Ammon's horn (tissue), 1 donor: ENCODE results near the gene SFTA2.
A peak's percentile ranks its signal among the peaks of the same experiment; 100 is the strongest.
"Not testable (repeated sequence)": the region's sequence is repeated elsewhere in the genome, so short reads cannot be mapped to it uniquely, and the experiment has no call there.

Source experiments
- DNase-seq: peaks from one replicate; pipeline ENCODE4 v3.0.0-alpha.2; 2016; ENCODE audit warnings: low spot score

SFTA2 gene

DNA sequence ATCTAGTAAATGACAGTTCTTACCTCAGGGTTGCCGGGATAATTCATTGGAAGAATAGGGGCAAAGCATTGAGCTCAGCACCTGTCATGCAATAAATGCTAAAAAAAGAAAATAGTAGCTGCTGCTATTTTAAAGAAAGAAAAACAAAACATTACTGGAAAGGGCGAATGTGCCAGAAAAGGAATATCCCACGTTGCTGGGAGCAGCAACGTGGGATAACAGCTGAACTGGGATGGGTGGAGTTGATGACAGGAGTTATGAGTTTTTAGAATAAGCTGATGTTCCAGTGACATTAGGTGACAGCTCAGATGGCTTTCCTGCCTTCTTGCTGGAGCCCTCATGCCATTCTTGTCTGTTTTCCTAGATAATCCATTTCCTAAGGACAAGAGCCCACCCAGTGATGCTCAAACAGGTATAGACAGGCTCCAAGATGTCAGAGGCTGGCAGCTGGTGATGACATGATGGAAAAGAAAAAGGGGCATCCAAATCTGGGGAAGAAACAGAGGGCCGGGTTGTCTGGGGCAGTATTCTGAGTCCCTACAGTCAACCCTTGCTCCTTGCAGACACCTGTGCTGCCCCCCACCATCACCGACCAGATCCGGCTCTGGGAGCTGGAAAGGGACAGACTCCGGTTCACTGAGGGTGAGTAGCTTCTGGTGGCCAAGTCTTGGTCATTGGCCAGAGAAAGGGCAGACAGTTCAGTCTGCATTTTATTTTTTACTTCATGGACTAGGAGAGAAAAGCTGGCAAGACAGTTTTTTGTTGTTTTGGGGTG lies 19.0 kb downstream of the SFTA2 start:
- DNase-seq, result no peak

DNA sequence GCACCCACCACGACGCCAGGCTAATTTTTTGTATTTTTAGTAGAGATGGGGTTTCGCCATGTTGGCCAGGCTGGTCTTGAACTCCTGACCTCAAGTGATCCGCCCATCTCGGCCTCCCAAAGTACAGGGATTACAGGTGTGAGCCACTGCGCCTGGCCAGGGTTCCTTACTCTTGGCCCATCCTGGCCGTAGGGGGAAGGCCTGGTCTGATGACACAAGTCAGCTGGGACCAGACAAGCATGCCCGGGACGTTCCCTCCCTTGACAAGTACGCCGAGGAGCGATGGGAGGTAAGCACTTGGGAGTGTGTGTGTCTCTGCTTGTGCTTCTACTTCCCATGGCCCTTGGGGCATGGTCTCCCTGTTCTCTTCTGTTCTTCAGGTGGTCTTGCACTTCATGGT lies 21.5 kb downstream of the SFTA2 start:
- DNase-seq, result not testable (repeated sequence)

DNA sequence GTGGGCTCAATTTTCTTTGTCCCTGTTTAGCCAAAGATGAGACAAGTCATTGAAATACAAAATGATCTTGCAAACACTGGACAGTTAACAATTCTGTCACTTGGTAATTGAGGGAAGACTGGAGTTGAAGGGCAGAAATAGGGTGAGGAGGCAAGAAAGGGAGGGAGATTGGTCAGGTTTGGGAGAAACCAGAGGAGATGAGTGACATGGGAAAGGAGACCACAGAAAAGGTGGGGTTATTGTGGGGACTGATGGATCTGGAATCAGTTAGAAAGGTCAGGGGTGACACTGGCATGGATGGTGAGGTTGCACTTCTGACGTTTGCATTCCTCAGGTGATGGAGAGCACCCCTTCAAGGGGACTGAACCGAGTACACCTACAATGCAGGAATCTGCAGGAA lies 23.3 kb downstream of the SFTA2 start:
- no peak for DNase-seq

DNA sequence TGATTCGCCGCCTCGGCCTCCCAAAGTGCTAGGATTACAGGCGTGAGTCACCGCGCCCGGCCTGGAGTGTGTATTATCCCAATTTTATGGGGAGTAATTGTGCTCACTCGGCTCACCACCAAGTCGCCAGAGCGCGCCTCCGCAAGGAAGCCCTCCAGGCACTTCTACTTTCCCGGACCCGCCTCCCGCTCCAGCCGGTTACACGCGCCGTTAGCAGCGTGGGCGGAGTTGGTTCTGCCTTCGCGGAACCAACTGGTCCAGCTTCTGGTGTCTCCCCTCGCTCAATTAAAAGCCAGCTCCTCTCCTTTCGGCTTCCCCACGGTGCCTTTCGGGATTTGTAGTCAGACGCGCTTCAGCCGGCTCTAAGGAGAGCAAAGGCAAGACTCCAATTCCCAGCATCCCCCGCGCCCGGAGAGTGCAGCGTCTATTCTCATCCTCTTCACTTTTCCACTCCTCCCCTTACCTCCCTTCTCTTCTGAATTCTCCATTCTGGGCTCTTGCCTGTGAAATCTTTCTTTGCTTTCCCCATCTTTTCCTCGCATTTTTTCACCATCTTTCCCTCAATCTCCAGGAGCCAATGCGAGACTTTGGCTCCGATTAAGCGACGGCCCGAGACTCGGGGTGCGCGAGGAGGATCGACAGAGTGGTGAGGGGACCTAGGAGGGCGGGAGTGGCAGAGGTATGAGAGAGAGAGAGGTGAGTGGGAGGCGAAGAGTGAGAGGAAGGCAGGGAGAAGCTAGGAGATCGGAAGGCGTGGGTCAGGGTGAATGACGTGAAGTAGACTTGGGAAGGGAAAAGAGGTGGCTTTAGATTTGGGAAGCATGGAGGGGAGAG lies 24.0 kb downstream of the SFTA2 start, which contains the start of gene GTF2H4:
Gene GTF2H4, plus strand, starts transcription at position 450 of the 834 bp plus-strand sequence.
- peak; percentile 99 for DNase-seq

DNA sequence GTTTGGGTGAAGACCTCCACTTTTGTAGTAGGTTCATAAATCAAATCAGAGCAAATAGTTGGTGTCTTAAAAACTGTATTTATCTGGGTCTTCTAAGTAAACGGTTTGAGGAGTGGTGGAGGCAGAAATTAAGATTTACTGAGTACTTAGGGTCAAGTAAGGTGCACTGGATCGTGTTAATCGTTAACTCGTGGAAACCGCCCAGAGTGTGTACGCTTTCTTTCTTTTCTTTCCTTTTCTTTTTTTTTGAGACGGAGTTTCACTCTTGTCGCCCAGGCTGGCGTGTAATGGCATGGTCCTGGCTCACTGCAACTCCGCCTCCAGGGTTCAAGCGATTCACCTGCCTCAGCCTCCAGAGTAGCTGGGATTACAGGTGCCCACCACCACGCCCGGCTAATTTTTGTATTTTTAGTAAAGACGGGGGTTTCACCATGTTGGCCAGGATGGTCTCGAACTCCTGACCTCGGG lies 24.6 kb downstream of the SFTA2 start:
- DNase-seq, result not testable (repeated sequence)

GRCh38 chr6:30903236-30903635 lies 28.7 kb downstream of the SFTA2 start:
- no peak for DNase-seq

DNA sequence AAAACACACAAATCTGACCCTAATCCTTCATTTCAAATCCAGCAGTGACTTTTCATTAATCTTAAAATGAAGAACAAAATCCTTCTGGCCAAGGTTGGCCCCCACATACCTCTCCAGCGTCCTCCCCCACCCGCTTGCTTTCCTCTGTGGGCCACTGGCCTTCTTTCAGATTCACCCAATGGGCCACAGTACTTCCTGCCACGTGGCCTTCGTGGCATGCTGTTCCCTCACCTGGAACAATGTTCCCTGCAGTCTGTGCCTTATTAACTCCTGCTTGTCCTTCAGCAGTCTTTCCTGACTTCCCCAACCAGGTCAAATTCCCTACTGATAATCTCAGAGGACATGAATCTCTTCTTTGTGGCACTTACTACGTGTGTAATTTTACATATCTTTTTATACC lies 29.3 kb downstream of the SFTA2 start:
- DNase-seq, result no peak

- DNase-seq, result not testable (repeated sequence)
These were observed 29.8 kb downstream of the SFTA2 start for GRCh38 chr6:30902196-30902595.

DNA sequence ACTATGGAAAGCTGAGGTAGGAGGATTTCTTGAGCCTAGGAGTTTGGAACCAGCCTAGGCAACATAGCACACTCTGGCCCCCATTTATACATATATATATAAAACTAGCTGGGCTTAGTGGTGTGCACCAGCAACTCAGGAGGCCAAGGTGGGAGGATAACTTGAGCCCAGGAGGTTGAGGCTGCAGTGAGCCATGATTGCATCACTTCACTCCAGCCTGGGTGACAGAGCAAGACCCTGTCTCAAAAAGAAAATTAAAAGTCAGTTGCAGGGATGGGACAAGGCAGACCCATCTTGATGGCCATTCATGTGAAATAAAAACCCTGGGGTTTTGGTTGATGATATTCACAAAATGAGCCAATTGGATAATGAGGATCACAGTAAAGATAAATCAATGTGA lies 30.5 kb downstream of the SFTA2 start:
- DNase-seq, result no peak

GRCh38 chr6:30900863-30901417 lies 31.0 kb downstream of the SFTA2 start:
- DNase-seq, result no peak

DNA sequence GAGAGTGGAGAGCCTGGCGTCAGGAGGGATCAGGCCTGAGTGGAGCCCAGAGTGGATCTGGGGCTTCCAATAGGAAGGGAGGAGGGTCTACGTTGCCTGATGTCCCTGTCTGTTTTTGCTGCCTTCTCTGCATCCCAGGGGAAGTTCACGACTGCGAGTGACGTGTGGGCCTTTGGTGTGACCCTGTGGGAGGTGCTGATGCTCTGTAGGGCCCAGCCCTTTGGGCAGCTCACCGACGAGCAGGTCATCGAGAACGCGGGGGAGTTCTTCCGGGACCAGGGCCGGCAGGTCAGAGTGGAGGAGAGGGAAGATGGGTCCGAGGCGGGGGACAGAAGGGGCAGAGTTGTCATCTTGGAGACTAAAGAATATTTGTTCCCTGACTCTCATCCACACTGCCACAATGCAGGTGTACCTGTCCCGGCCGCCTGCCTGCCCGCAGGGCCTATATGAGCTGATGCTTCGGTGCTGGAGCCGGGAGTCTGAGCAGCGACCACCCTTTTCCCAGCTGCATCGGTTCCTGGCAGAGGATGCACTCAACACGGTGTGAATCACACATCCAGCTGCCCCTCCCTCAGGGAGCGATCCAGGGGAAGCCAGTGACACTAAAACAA lies 33.1 kb downstream of the SFTA2 start:
- DNase-seq, result no peak

DNA sequence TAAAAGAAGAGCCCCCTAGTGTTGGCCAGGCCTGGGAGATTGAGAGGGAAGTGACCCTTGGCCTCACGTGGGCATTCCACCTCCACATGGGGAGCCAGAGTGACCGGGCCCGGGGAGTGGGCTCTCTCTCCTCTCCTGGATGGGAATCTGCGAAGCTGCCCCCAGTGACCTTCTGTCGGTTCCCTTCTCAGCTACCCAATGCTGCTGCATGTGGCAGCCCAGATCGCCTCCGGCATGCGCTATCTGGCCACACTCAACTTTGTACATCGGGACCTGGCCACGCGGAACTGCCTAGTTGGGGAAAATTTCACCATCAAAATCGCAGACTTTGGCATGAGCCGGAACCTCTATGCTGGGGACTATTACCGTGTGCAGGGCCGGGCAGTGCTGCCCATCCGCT lies 34.1 kb downstream of the SFTA2 start:
- no peak for DNase-seq

GRCh38 chr6:30896541-30896940 lies 35.4 kb downstream of the SFTA2 start:
- no peak for DNase-seq

DNA sequence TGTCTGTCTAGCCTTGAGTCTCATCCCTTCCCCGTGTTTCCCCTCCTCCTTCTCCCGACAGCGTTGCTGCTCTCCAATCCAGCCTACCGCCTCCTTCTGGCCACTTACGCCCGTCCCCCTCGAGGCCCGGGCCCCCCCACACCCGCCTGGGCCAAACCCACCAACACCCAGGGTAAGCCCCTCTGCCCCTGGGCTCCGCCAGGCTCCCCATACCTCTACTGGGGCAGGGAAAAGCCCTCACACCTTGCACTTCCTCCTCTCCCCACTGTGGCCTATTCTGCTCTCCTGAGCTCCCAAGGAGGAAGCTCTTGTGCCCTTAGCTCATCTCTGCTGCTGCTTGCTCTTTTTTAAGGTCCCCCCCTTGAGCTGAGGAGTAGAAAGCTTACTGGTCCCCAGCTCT lies 36.6 kb downstream of the SFTA2 start:
- no peak for DNase-seq

DNA sequence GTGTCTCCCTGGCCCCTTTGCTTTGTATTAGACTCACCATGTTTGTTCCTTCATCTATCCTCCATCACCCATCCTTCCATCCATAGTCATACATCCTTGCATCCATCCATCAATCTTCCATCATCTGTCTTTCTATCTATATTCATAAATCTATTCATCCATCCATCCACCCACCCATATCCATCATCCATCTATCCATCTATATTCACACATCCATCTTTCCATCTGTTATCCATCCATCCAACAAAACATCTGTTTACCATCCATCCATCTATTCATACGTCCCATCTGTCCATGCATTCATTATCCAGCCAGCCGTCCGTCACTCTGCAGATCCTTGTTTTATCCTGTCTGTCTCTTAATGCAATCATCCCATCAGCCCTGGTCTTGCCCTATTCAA lies 37.0 kb downstream of the SFTA2 start:
- DNase-seq, result no peak

DNA sequence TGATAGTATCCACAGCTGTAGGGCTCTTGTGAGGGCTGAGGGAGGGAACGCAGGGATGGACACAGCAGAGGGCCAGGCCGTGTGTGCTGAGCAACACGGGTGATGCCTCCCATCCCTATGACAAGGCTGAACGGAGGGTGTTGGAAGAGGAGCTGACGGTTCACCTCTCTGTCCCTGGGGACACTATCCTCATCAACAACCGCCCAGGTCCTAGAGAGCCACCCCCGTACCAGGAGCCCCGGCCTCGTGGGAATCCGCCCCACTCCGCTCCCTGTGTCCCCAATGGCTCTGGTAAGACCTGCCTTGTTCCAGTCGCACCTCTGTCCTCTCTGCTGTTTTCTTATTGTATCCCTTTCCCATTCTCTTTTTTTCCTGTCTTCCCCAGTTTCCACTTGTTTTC lies 37.6 kb downstream of the SFTA2 start:
- no peak for DNase-seq

GRCh38 chr6:30893666-30894065 lies 38.3 kb downstream of the SFTA2 start:
- DNase-seq, result no peak

GRCh38 chr6:30893001-30893591 lies 38.9 kb downstream of the SFTA2 start:
- DNase-seq, result no peak

DNA sequence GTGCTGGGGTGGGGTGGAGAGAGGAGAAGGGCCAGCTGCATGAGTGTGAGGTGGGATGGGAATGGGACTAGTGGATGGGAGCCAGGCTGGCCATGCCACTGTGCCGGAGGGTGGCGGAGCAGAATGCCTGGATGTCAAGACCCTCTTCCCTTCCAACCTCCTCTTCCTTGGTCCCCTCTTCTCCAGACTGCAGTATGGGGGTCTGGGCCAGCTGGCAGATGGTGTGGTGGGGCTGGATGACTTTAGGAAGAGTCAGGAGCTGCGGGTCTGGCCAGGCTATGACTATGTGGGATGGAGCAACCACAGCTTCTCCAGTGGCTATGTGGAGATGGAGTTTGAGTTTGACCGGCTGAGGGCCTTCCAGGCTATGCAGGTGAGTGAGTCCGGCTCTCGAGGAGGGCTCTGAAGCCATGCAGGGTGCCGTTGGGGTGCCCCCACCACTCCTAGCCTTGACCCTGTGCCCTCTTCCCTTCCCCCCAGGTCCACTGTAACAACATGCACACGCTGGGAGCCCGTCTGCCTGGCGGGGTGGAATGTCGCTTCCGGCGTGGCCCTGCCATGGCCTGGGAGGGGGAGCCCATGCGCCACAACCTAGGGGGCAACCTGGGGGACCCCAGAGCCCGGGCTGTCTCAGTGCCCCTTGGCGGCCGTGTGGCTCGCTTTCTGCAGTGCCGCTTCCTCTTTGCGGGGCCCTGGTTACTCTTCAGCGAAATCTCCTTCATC lies 40.0 kb downstream of the SFTA2 start:
- DNase-seq, result no peak

- no peak for DNase-seq
These were observed 40.6 kb downstream of the SFTA2 start for GRCh38 chr6:30891450-30891723.

DNA sequence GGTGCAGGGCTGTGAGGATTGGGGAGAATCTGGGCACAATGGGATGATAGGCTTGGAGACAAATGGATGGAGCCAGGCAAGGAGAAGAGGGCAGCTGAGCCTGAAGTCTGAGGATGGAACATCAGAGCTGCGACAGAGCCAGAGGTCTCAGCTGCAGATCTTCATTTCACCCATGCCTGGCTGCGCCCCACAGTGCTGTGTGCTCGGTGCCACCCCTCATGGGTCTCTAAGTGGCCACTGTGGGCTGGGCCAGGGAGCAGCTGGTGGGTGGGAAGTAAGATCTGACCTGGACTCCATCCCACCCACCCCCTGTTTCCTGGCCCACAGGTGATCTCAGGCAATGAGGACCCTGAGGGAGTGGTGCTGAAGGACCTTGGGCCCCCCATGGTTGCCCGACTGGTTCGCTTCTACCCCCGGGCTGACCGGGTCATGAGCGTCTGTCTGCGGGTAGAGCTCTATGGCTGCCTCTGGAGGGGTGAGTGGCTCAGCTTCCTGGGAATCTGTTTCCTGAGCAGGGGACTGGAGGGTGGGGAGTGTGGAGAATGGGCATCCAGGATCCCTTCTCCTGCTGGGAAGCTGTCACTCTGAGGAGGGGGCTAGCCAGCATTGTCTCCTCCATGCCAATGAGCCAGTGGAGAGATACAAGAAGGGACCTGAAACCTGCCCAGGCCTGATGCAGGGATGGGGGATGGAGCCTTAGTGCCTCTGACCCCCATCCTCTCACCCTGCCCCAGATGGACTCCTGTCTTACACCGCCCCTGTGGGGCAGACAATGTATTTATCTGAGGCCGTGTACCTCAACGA lies 41.1 kb downstream of the SFTA2 start:
- DNase-seq, result no peak
